HL-60 (cell line): ENCODE results near the gene MAK.

ENCODE experiments used
- CTCF ChIP-seq: IDR thresholded peaks from one replicate; pipeline ENCODE4 v1.5.1; 2011; ENCODE audit warnings: low read length, control low read depth, inconsistent platforms; ENCODE audit not compliant: insufficient read depth
- REST ChIP-seq: IDR thresholded peaks from 2 replicates; pipeline ENCODE4 v1.6.1; 2012; ENCODE audit warnings: low read depth; ENCODE audit not compliant: insufficient replicate concordance

DNA sequence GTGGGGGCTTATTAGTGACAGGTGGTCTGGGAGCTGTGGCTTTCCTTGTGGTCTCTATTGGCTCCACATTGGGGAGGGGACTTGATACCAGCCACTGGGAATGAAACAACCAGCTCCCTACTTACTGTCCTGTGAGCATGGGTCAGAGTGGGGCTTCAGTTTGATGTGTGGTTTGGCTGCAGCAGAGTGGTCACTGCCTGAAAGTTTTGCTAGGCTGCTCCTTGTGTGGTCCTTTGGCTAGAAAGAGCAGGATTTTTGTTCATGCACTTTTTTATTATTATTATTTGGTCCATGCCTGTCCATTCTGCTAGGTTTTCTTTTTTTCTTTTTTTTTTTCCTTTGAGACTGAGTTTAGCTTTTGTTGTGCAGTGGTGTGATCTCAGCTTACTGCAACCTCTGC is 98.3 kb downstream of the MAK start:
- TF ChIP-seq REST (no peak), CTCF (no peak)
